GM12874 (cell line): ENCODE measurements around the gene CDC37L1.
A peak's percentile ranks its signal among the peaks of the same experiment; 100 is the strongest.

ENCODE experiments used
- TF ChIP-seq, protein P1 (sequence below): IDR thresholded peaks from 2 replicates; pipeline ENCODE4 v1.5.1; 2011; ENCODE audit warnings: low read depth, mild to moderate bottlenecking, control low read depth, low read length, moderate library complexity; ENCODE audit not compliant: insufficient read depth

CDC37L1 gene

GRCh38 chr9:4738866-4739586, 59.7 kb downstream of the CDC37L1 start:
- TF ChIP-seq, protein P1, sequence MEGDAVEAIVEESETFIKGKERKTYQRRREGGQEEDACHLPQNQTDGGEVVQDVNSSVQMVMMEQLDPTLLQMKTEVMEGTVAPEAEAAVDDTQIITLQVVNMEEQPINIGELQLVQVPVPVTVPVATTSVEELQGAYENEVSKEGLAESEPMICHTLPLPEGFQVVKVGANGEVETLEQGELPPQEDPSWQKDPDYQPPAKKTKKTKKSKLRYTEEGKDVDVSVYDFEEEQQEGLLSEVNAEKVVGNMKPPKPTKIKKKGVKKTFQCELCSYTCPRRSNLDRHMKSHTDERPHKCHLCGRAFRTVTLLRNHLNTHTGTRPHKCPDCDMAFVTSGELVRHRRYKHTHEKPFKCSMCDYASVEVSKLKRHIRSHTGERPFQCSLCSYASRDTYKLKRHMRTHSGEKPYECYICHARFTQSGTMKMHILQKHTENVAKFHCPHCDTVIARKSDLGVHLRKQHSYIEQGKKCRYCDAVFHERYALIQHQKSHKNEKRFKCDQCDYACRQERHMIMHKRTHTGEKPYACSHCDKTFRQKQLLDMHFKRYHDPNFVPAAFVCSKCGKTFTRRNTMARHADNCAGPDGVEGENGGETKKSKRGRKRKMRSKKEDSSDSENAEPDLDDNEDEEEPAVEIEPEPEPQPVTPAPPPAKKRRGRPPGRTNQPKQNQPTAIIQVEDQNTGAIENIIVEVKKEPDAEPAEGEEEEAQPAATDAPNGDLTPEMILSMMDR = no peak

- TF ChIP-seq, protein P1 = no peak
Observed at GRCh38 chr9:4739587-4740387, 60.4 kb downstream of the CDC37L1 start.

GRCh38 chr9:4740388-4740637, 60.9 kb downstream of the CDC37L1 start:
- TF ChIP-seq, protein P1 = no peak

DNA sequence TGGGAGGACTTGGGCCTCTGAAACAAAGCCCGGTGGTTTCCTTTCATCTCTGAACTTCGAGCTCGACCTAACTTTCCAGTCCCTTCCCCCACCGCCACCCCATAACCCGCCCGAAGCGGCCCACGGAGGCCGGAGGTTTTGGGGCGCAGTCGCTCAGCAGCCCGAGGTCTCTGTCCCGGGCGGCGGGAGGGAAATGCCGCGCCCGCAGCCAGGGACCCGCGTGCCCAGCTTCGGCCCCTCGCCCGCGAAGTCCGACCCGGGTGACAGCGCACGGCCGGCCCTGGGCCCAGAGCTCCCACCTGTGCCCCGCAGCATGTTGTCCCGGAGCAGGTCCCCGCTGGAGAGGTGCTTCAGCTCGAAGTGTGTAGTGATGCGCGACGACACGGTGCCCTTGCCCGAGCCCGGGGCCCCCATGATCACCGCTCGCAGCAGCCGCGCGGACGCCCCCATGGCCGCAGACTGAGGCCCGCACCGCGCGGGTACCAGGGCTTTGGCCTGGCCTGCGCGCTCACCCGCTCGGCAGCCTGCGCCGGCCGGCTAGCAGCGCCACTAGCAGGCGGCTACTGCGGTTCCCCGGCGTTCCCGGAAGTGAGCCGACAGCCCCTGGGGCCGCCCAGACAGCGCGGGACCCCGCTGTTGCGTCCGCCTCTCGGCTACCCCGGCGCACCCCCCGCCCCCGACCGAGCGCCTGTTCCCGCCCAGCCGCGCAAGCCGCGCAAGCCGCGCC, 61.4 kb downstream of the CDC37L1 start, which contains the start of gene AK3:
AK3 (minus strand) TSS at position 565 of the 727 bp plus-strand sequence; CDS start at position 450, 115 bp downstream.
- TF ChIP-seq, protein P1 = peak; percentile 45

GRCh38 chr9:4741365-4742089, 62.2 kb downstream of the CDC37L1 start:
- TF ChIP-seq, protein P1 = no peak

DNA sequence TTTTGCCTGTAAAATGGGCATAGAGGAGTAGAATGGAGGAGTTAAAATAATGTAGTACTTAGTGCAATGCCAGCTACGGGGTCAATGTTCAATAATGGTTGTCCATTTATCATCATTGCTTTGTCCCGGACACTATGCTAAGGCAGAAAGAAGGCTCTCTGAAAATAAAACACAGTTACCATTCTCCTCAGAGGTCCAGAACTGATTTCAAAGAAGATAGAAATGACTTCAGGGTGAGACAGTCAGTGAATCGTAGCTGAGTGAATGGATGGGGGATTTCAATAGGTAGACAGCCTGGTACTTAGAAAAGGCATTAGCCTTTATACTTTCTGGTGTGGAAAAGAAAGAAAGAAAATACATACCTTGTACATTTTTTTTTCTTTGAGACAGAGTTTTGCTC, 62.9 kb downstream of the CDC37L1 start:
- TF ChIP-seq, protein P1 = no peak
